ENCODE results near the gene AP3D1.

AP3D1 gene

DNA sequence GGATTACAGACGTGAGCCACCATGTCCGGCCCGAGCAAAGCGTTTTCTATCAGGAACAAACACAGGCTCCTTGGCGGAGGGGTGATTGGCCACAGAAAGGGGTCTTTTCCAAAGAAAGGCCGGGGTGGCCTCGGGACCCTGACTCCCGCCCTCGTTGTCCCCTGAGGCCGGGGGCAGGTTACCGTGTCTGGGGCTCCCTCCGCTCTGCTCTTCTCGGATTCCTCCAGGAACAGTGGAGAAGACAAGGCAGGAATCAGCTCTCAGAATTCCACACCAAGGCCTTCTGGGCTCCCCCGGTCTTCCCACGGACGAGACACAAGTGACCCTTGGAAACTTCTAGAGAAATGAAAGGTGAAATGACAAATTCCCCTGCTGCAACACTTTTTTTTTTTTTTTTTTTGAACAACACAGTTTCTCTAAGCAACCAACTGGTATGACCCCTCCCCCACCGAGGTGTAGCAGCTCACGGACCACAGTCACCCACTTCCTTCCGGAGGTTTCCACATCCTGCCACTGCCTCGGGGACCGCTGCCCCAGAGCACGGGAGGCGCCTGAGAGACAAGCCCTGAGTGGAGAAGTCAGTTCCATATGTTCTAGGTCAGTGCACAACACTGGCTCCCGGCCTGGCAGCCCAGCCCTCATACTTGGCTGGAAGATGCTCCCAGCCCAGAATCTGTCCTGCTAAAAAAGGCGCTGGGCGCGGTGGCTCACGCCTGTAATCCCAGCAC lies 66.2 kb downstream of the AP3D1 start:
- DNase-seq (ENCODE audit: low read depth in 2 of 2), result no peak

- no peak for DNase-seq (ENCODE audit: low read depth in 2 of 2)
Observed at GRCh38 chr19:2083174-2083854, 68.1 kb downstream of the AP3D1 start.

DNA sequence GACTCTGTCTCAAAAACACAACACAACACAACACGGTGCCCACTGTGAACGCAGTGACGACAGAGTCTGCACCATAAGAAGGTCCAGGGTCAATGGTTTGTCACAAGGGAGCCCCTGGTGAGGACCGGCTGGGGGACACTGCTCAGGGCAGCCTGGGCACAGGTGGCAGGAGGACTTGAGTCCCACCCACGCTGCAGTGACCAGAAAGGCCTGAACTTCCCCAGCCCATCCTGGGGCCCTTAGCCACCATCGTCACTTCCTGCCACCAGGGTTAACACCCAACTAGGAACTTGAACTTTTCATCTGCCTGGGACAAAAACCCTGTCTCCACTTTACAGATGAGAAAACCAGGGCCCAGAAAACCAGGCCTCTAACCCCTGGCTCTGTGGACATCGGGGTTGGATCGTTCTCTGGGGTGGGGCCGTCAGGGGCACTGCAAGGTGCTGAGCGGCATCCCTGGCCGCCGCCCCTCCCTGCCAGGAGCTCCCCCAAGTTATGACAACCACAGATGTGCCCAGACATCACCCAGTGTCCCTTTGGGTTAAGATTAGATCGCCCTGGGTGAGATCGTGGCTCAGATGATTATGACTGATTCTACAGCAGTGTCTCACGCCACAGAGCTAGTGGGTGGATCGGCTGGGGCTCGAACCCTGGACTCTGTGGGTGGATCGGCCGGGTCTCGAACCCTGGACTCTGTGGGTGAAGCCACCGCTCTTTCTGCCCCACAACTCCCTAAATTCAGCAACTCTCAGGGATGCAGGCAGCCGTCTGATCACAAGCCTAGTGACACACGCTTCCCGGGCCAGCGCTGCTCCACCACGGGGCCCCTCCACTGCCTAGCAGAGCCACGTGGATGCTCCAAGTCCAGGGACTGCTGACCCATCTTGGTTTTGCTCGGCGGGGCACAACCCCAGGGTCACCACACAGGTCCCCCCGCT lies 69.2 kb downstream of the AP3D1 start:
- no peak for DNase-seq (ENCODE audit: low read depth in 2 of 2)

- no peak for DNase-seq (ENCODE audit: low read depth in 2 of 2)
Observed at GRCh38 chr19:2080336-2080988, 70.9 kb downstream of the AP3D1 start.

GRCh38 chr19:2079865-2080301 lies 71.5 kb downstream of the AP3D1 start:
- no peak for DNase-seq (ENCODE audit: low read depth in 2 of 2)

DNA sequence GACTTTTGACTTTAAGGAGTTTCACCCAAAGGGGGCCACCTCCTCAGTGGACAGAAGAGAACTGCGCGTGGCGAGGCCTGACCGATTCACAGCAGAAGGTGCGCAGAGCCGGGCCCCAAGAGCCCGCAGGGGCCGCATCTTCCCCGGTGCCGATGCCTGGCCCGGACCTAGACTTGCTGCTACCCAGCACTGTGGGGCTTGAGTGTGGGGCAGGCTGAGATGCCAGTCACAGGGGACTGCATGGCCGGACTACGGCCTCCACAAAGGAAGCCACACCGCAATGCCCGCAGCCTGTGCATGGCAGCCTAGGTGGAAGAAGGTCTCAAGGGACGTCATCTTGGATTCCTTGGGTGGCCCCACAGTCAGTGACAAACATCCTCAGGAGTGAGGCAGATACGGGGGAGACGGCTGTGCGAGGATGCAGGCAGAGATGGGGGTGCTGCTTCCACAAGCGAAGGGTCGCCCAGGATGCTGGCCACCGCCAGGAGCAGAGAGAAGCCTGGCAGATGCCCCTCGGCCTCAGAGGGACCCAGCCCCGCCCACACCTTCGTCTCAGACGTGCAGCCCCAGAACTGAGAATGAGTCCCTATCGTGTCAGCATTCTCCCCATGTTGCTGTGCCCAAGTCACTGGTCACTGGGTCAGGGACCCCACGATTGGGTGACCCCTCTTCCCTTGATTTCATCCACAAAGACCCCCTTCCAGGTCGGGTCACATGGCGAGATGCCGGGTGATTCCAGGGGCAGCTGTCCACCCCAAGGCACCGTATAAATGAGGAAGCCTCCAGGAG lies 72.1 kb downstream of the AP3D1 start:
- DNase-seq (ENCODE audit: low read depth in 2 of 2), result no peak

DNA sequence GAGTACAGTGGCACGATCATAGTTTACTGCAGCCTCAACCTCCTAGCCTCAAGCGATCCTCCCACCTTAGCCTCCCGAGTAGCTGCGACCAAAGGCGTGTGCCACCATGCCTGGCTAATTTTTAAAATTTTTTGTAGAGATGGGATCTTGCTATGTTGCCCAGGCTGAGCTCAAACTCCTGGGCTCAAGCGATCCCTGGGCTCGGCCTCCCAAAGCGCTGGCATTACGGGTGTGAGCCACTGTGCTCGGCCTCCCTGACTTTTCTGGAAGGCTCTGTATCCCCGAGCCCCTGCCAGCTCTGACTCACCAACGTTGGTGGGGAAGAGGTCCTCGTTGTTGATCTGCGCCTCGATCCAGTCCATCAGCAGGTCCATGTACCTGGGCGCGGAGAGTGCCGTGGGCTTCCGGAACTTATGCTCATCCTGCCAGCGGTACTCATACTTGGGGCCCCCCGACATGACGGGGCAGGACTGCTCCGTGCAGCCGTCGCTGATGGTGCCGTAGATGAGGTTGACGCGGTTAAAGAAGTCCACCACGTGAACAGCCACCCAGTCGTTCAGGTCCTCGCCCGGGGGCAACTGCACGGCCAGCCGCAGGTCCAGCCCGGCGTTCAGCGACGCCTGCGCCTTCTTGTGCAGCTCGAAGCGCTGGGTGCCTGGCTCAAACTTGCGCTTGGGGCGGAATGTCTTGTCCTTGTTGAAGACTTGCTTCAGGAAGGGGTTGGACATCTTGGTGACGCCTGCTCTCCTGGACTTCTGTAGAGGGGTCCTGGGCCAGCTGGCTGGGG lies 73.3 kb downstream of the AP3D1 start:
- DNase-seq (ENCODE audit: low read depth in 2 of 2), result no peak

DNA sequence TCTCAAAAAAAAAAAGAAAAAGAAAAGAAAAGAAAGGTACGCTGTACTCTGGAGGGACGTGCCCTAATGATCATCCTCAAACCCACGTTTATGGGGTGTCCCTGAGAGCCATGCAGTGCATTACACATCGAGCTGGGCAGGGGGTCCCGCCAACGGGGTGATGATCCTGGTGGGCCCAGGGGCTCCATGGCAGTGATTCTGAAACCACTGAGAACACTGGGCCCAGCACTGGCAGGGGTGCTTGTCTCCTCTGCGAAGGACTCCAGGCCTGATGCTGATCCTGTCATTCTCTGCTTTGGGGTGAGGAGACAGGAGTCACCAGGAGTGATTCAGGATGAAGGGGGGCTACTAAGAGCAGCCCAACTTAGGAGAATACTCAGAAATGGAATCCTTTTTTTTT lies 74.0 kb downstream of the AP3D1 start:
- DNase-seq (ENCODE audit: low read depth in 2 of 2), result no peak

DNA sequence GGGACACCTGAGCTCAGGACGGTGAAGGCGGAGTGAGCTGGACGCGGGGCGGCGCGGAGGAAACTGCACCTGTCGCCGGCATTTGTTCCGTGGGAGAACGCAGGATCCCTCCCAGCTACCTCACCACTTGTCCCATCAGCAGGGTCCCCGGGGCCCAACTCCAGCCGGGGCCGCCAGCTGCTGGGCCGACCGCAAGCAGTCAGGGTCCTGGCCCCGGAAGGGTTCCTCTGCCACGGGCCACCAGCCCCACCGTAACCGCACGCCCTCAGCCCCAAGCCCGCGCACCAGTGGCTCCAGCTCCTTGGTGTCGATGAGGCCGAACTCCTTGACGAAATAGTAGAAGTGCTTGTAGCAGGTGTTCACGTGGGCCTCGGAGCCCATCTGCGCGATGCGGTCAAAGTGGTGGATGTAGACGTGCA lies 74.8 kb downstream of the AP3D1 start:
- no peak for DNase-seq (ENCODE audit: low read depth in 2 of 2)

DNA sequence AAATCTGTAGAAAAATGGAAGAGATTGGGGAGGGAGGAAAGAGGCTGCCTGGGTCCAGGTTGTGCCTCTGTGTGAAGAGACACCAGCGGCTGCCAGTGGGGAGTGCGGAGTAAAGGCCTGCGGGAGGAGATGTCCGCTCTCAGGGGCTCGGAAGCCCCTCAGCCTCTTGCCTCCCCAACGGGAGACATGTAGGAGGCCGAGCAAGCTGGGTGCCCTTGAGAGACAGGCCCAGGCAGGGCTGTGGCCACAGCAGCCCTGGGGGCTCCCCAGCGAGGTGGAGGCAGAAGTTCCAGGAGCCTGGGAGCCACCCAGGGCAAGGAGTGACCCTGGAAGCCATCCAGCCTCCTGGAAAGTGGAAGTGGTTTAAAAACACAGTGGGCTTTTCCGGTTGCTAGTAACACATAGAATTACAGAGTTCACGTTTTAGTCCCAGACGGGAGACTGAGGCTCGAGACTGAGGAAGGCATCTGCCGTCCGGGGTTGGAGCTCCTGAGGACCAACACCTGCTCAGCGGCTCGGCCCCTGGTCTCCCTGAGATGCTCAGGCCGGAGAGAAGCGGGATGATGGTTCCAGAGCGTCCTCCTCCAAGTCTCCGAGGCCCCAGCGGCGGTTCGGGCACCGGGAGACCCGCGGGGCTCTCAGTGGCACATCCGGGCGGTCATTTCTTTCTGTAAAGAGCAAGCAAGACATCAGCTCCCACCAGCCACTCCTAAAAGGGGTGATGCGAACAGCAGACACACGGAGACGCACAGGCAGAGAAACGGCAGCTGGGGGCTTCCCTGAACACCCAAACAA lies 78.4 kb downstream of the AP3D1 start:
- no peak for DNase-seq (ENCODE audit: low read depth in 2 of 2)

- no peak for DNase-seq (ENCODE audit: low read depth in 2 of 2)
Observed at GRCh38 chr19:2070986-2071673, 80.2 kb downstream of the AP3D1 start.

GRCh38 chr19:2070436-2070827 lies 80.9 kb downstream of the AP3D1 start:
- DNase-seq (ENCODE audit: low read depth in 2 of 2), result no peak

DNA sequence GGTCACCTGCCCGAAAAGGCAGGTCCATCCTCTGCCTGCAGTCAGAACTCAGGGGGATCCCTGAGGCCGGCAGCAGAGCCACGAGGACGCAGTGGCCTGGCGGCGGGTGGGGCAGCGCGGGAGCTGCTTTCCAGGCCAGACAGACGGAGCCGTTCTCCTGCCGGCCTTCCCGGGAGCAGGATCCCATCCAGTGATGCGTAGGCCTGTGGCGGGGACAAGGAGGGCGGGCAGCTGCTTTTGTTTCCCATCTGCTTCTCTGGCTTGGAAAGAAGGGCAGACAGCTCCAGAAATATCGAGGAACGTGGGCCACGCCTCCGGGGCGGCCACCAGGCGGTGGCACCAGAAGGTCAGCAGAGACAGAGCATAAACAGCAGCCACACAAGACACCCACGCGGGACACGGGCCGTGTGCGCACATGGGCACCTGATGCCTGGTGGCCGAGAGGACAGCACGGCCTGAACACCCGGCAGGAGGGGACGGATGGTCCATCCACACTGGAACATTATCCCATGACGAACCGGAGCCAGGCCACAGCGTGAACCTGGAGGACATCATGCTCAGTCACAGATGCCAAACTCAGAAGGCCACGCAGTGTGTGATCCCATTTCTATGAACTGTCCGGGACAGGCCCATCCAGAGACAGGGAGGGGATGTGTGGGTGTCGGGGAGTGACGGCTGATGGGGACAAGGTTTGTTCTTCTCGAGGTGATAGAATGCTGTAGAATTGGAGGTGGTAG lies 86.4 kb downstream of the AP3D1 start:
- no peak for DNase-seq (ENCODE audit: low read depth in 2 of 2)

DNA sequence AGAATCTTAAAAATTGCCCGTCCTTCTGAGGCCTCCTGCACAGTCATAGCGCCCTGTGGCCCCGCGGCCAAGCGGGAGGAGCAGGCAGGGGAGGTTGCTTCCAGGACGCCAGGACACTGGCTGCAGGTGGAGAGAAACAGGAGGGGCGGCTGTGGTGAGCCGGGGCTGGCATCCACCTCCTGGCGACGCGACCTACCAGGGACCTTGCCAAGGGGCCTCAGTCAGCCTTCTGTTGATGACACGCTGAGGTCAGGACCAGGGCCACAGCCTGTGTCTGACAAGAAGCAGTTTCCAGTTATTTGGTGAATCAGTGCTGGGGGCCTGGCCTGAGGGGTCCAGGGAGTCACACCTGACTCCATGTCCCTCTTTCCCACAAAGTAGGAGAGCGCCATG lies 87.0 kb downstream of the AP3D1 start:
- DNase-seq (ENCODE audit: low read depth in 2 of 2), result no peak

- DNase-seq (ENCODE audit: low read depth in 2 of 2), result no peak
Observed at GRCh38 chr19:2063824-2064223, 87.5 kb downstream of the AP3D1 start.

DNA sequence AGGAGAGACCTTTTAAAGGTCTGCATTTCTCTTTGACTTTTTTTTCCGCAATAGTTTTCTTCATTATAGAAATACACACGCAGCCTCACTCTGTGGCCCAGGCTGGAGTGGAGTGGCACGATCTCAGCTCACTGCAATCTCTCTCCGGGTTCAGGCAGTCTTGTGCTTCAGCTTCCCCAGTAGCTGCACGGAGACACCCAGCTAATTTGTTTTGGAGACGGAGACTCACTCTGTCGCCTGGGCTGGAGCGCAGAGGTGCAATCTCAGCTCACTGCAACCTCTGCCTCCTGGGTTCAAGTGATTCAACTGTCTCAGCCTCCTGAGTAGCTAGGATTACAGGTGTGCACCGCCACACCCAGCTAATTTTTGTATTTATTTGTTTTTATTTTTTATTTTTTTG lies 88.6 kb downstream of the AP3D1 start:
- no peak for DNase-seq (ENCODE audit: low read depth in 2 of 2)

DNA sequence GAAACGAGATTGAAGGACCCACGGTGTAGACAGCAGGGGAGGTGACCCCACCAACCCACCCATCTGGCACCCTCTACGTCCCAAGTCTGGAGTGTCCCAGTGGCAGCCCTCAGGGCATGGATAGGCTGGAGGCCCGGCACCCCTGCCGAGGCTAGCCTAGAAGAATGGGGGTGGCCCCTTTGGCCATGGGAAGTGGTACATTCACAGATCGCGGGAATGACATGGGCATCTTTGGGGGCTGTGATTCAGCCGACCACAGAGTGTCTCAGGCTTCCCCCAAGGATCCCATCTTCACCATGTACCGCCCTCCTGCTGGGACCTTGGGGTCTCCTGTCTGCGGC lies 89.0 kb downstream of the AP3D1 start:
- DNase-seq (ENCODE audit: low read depth in 2 of 2), result no peak

Measured in fibroblast of skin of left quadriceps (primary cell).